NT2/D1 (cell line): ENCODE data around the gene FBXW11.

Source experiments
- SUZ12 ChIP-seq: IDR thresholded peaks from 2 replicates; pipeline ENCODE4 v1.6.1; 2011; ENCODE audit not compliant: insufficient read length, insufficient read depth; ENCODE audit errors: extremely low read depth
- YY1 ChIP-seq: IDR thresholded peaks from 2 replicates; pipeline ENCODE4 v1.6.1; 2011; ENCODE audit not compliant: insufficient read length, insufficient read depth
- ZNF274 ChIP-seq: IDR thresholded peaks from 2 replicates; pipeline ENCODE4 v1.6.1; 2011; ENCODE audit warnings: mild to moderate bottlenecking, low read depth, low read length

- TF ChIP-seq ZNF274 (no peak), YY1 (no peak), SUZ12 (no peak)
Measured at GRCh38 chr5:171999100-171999499, 7.3 kb downstream of the FBXW11 start.
